SK-N-SH treated with all-trans-retinoic acid at 6 μM for 48 hours (cell line): ENCODE data around the gene IFI30.

ENCODE experiments used
- ATAC-seq: fragments of 200-7000 bp; cut with Tn5 transposase; 3 replicates; pipeline ENCODE4 v1.9.1; 2020; ENCODE audit warnings: mild to moderate bottlenecking, moderate library complexity
- ARNTL ChIP-seq: fragments of 450-650 bp; formaldehyde crosslinking; IDR thresholded peaks from 2 replicates; pipeline ENCODE4 v1.5.0; 2020; ENCODE audit warnings: low read depth, mild to moderate bottlenecking, moderate library complexity, borderline replicate concordance
- BACH2 ChIP-seq: fragments of 250-450 bp; sonication (Bioruptor Pico); IDR thresholded peaks from 2 replicates; pipeline ENCODE4 v1.9.0; 2021; ENCODE audit warnings: mild to moderate bottlenecking, borderline replicate concordance
- CSDC2 ChIP-seq: fragments of 250-450 bp; sonication (Bioruptor Pico); IDR thresholded peaks from 2 replicates; pipeline ENCODE4 v1.5.0; 2020; ENCODE audit warnings: mild to moderate bottlenecking, moderate library complexity
- CSRNP3 ChIP-seq: fragments of 250-450 bp; sonication (Bioruptor Pico); IDR thresholded peaks from 2 replicates; pipeline ENCODE4 v1.5.1; 2021; ENCODE audit warnings: mild to moderate bottlenecking, moderate library complexity
- ESRRG ChIP-seq: fragments of 250-450 bp; sonication (Bioruptor Pico); IDR thresholded peaks from 2 replicates; pipeline ENCODE4 v1.6.1; 2021; ENCODE audit warnings: mild to moderate bottlenecking
- ISL1 ChIP-seq: fragments of 250-450 bp; sonication (Bioruptor Pico); IDR thresholded peaks from 2 replicates; pipeline ENCODE4 v2.1.2; 2022; ENCODE audit warnings: mild to moderate bottlenecking, moderate library complexity
- POU6F1 ChIP-seq: fragments of 250-450 bp; sonication (Bioruptor Pico); IDR thresholded peaks from 2 replicates; pipeline ENCODE4 v1.8.0; 2021; ENCODE audit warnings: low read depth, mild to moderate bottlenecking, moderate library complexity, borderline replicate concordance
- PPARA ChIP-seq: fragments of 250-450 bp; sonication (Bioruptor Pico); IDR thresholded peaks from 2 replicates; pipeline ENCODE4 v1.5.0; 2020; ENCODE audit warnings: mild to moderate bottlenecking, borderline replicate concordance
- RARB ChIP-seq: fragments of 250-450 bp; sonication (Bioruptor Pico); IDR thresholded peaks from 2 replicates; pipeline ENCODE4 v1.8.0; 2021; ENCODE audit warnings: mild to moderate bottlenecking, moderate library complexity
- TCF4 ChIP-seq: fragments of 250-450 bp; sonication (Bioruptor Pico); IDR thresholded peaks from 2 replicates; pipeline ENCODE4 v1.8.0; 2021; ENCODE audit warnings: mild to moderate bottlenecking, moderate library complexity, borderline replicate concordance
- TOX ChIP-seq: fragments of 250-450 bp; sonication (Bioruptor Pico); IDR thresholded peaks from 2 replicates; pipeline ENCODE4 v1.8.0; 2021; ENCODE audit warnings: mild to moderate bottlenecking, moderate library complexity, borderline replicate concordance
- TSHZ2 ChIP-seq: fragments of 250-450 bp; sonication (Bioruptor Pico); IDR thresholded peaks from 2 replicates; pipeline ENCODE4 v1.5.0; 2020; ENCODE audit warnings: mild to moderate bottlenecking, moderate library complexity
- ZFP3 ChIP-seq: fragments of 250-450 bp; sonication (Bioruptor Pico); IDR thresholded peaks from 2 replicates; pipeline ENCODE4 v1.5.0; 2020; ENCODE audit warnings: mild to moderate bottlenecking, moderate library complexity
- ZFP30 ChIP-seq: fragments of 450-650 bp; formaldehyde crosslinking; IDR thresholded peaks from 2 replicates; pipeline ENCODE4 v1.5.0; 2022; ENCODE audit warnings: mild to moderate bottlenecking, moderate library complexity
- ZNF565 ChIP-seq: fragments of 450-650 bp; formaldehyde crosslinking; conservative IDR thresholded peaks from 2 replicates; pipeline ENCODE4 v1.5.0; 2020; ENCODE audit warnings: low read depth, mild to moderate bottlenecking, moderate library complexity
- ZNF8 ChIP-seq: fragments of 450-650 bp; formaldehyde crosslinking; IDR thresholded peaks from 2 replicates; pipeline ENCODE4 v1.5.0; 2020; ENCODE audit warnings: mild to moderate bottlenecking, moderate library complexity

IFI30 gene

GRCh38 chr19:18137657-18138339 lies 35.8 kb upstream of the IFI30 start (continued):
- TF ChIP-seq PPARA (CRISPR knock-in tag) (no peak), ARNTL (CRISPR knock-in tag) (no peak)

- TF ChIP-seq ARNTL (CRISPR knock-in tag) (no peak), TOX (CRISPR knock-in tag) (no peak), PPARA (CRISPR knock-in tag) (no peak), TCF4 (CRISPR knock-in tag) (no peak), POU6F1 (no peak)
Measured at GRCh38 chr19:18140473-18140872, 33.1 kb upstream of the IFI30 start.

GRCh38 chr19:18141031-18141430 lies 32.6 kb upstream of the IFI30 start:
- ATAC-seq, result no peak
- no peak for TF ChIP-seq ZNF565
- TF ChIP-seq CSRNP3 (CRISPR knock-in tag), result no peak
- TF ChIP-seq ZNF8, result no peak
- TF ChIP-seq BACH2 (CRISPR knock-in tag), result no peak
- no peak for TF ChIP-seq ZFP3 (CRISPR knock-in tag)
- TF ChIP-seq TSHZ2 (CRISPR knock-in tag), result no peak
- TF ChIP-seq, all 23 proteins: peak for 0

More at GRCh38 chr19:18140473-18140872, 33.1 kb upstream of the IFI30 start:
- ATAC-seq, result no peak

GRCh38 chr19:18143902-18144301 lies 29.7 kb upstream of the IFI30 start:
- TF ChIP-seq TCF4 (CRISPR knock-in tag), result no peak
- TF ChIP-seq RARB (CRISPR knock-in tag), result no peak
- peak; percentile 98 for TF ChIP-seq ZFP3 (CRISPR knock-in tag)
- TF ChIP-seq POU6F1, result no peak
- ATAC-seq, result no peak

- ATAC-seq, result no peak
- no peak for TF ChIP-seq TOX (CRISPR knock-in tag)
- no peak for TF ChIP-seq ZFP30
- TF ChIP-seq ISL1, result no peak
- TF ChIP-seq ESRRG (CRISPR knock-in tag), result no peak
- TF ChIP-seq POU6F1, result no peak
- TF ChIP-seq CSDC2 (CRISPR knock-in tag), result no peak
Measured at GRCh38 chr19:18144361-18144760, 29.3 kb upstream of the IFI30 start.
